Ishikawa (cell line): ENCODE data around the gene POMT2.

Experiments
- CEBPB ChIP-seq: IDR thresholded peaks from 2 replicates; pipeline ENCODE4 v1.6.1; 2012
- CREB1 ChIP-seq: IDR thresholded peaks from 2 replicates; pipeline ENCODE4 v1.6.1; 2012; ENCODE audit warnings: low read depth
- EGR1 ChIP-seq: IDR thresholded peaks from 2 replicates; pipeline ENCODE4 v1.6.1; 2012
- EP300 ChIP-seq: IDR thresholded peaks from 2 replicates; pipeline ENCODE4 v1.6.1; 2012; ENCODE audit warnings: borderline replicate concordance
- FOXM1 ChIP-seq: IDR thresholded peaks from 2 replicates; pipeline ENCODE4 v1.6.1; 2012; ENCODE audit warnings: low read depth, borderline replicate concordance
- NFIC ChIP-seq: IDR thresholded peaks from 2 replicates; pipeline ENCODE4 v1.6.1; 2012
- RAD21 ChIP-seq: IDR thresholded peaks from 2 replicates; pipeline ENCODE4 v1.6.1; 2012; ENCODE audit warnings: low read depth
- REST ChIP-seq: IDR thresholded peaks from 2 replicates; pipeline ENCODE4 v1.6.1; 2012; ENCODE audit warnings: low read depth, mild to moderate bottlenecking
- TAF1 ChIP-seq: IDR thresholded peaks from 2 replicates; pipeline ENCODE4 v1.6.1; 2012; ENCODE audit warnings: low read depth, mild to moderate bottlenecking
- TCF12 ChIP-seq: IDR thresholded peaks from 2 replicates; pipeline ENCODE4 v1.6.1; 2012; ENCODE audit warnings: low read depth
- TEAD4 ChIP-seq: IDR thresholded peaks from 2 replicates; pipeline ENCODE4 v1.6.1; 2012
- USF1 ChIP-seq: IDR thresholded peaks from 2 replicates; pipeline ENCODE4 v1.6.1; 2012
- YY1 ChIP-seq: IDR thresholded peaks from 2 replicates; pipeline ENCODE4 v1.6.1; 2012; ENCODE audit warnings: low read depth
- ZBTB7A ChIP-seq: IDR thresholded peaks from 2 replicates; pipeline ENCODE4 v1.6.1; 2012; ENCODE audit warnings: low read depth
- TF ChIP-seq, protein P1 (sequence below): IDR thresholded peaks from 2 replicates; pipeline ENCODE4 v1.6.1; 2012

Gene POMT2

DNA sequence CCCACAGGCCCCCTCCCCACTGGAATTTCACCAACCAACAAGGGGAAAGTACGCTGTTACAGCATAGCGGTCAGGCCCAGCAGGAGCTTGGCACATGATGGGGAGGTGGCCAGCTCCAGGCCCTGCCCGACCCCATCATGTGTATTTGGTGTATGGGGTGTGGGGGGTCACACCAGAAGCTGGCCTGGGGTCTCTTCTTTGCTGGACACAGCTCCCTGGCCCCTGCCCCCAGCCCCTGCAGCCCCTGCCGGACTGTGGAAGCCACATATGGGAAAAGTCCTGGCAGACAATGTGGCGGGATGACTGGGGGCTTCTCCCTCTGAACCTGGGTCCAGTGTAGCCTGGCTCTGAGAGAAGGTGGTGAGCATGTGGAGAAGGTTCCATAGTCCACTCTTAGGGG lies 62.1 kb downstream of the POMT2 start:
- TF ChIP-seq, protein P1, sequence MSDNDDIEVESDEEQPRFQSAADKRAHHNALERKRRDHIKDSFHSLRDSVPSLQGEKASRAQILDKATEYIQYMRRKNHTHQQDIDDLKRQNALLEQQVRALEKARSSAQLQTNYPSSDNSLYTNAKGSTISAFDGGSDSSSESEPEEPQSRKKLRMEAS = no peak
- no peak for TF ChIP-seq EGR1
- TF ChIP-seq CEBPB = no peak
- TF ChIP-seq EP300 = no peak
- TF ChIP-seq TAF1 = no peak
- TF ChIP-seq REST = no peak
- TF ChIP-seq TEAD4 = no peak
- TF ChIP-seq FOXM1 = no peak
- TF ChIP-seq ZBTB7A = no peak
- TF ChIP-seq YY1 = no peak
- no peak for TF ChIP-seq RAD21
- TF ChIP-seq TCF12 = no peak
- no peak for TF ChIP-seq CREB1
- TF ChIP-seq USF1 = no peak
- TF ChIP-seq NFIC = no peak

GRCh38 chr14:77257700-77258099 lies 63.0 kb downstream of the POMT2 start:
- TF ChIP-seq CEBPB = no peak
- TF ChIP-seq, protein P1 = no peak
- TF ChIP-seq EGR1 = no peak
- no peak for TF ChIP-seq USF1
- no peak for TF ChIP-seq NFIC
- no peak for TF ChIP-seq TAF1
- no peak for TF ChIP-seq CREB1
- TF ChIP-seq EP300 = no peak
- no peak for TF ChIP-seq TCF12
- no peak for TF ChIP-seq RAD21
- no peak for TF ChIP-seq TEAD4
- no peak for TF ChIP-seq ZBTB7A

DNA sequence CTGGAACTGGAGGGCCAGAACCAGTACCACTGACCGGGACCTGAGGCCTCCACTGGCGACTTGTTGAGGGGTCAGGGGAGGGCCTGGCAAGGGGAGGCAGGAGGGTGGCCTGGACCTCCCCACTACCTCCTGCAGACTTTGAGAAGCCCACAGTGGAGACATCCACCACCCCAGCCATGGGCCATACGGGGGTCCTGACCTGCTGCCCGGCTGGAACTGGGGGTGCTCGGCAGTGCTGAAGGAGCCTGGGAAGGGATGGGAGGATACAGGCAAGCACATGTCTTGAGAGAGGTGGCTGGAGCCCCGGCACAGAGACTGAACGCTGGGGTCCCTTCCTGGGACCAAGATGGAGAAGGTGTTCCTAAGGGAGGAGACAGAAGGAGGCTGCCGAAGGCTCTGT lies 64.0 kb downstream of the POMT2 start:
- TF ChIP-seq TAF1 = no peak
- no peak for TF ChIP-seq TCF12
- no peak for TF ChIP-seq CEBPB
- TF ChIP-seq USF1 = no peak
- TF ChIP-seq, protein P1 = no peak
- no peak for TF ChIP-seq RAD21
- TF ChIP-seq CREB1 = no peak
- no peak for TF ChIP-seq EGR1
- no peak for TF ChIP-seq FOXM1
- TF ChIP-seq TEAD4 = no peak
- no peak for TF ChIP-seq REST
- no peak for TF ChIP-seq NFIC
- TF ChIP-seq EP300 = no peak
- TF ChIP-seq ZBTB7A = no peak
- no peak for TF ChIP-seq YY1

DNA sequence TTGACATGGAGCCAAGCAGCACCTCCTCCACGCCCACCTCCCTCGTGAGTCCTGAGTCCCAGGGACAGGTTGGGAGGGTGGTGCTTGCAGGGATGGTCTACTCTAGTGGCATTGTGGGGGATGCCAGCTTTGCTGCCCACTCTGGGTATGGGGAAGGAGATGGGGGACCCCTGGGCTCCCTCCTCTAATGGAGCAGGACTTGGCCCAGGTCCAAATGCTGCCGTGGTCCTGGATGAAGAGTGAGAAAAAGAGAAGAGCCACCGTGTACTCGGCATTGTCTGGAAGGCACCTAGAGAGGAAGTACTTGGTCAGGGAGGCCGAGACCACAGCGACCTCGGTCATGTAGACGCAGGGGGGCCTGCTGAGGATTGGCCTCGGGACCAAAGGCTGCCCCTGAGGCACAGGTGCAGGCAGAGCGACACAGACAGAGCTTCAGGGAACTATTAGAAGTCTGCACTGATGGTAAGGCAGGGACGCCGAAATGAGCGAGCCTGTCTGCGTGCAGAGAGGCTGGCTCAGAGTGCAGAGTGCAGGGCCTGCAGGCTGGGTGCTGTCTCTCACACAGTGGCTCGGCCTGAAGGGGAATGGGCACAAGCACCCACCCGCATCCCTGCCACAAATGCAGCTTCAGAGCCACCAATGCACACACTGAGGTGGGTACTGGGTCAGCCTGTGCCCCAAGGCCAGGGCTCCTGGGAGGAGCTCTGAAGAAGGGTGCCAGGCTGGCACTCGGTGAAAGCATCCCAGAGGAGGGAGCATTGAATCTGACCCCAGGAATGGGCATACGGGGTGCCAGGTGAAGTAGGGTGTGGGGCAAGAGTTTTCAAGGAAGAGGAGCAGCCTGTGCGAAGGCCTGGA lies 67.1 kb downstream of the POMT2 start:
- TF ChIP-seq NFIC = peak; percentile 32; the same call in 1 of the 2 replicates
- TF ChIP-seq YY1 = no peak

- TF ChIP-seq NFIC (no peak), USF1 (no peak), FOXM1 (no peak), ZBTB7A (no peak), YY1 (no peak), TCF12 (no peak), EGR1 (no peak), EP300 (no peak), REST (no peak), TEAD4 (no peak), TAF1 (no peak), CEBPB (no peak), RAD21 (no peak), CREB1 (no peak)
- TF ChIP-seq, protein P1 = no peak
Measured at GRCh38 chr14:77251870-77252269, 68.8 kb downstream of the POMT2 start.
